Calu3 (cell line): Measurements from ENCODE around the gene LHFPL3. TPM values are rescaled to one million over a fixed set of nuclear protein-coding genes. Genes with fewer than 3 reads are reported as not detected.

ENCODE experiments used
- BruUV-seq: library from RNA; stranded (reverse); fragments of 400-500 nt; replicated peaks from 2 replicates; lab custom pipeline; 2021; lab: Mats Ljungman, UMichigan
- CTCF ChIA-PET: fragments of 300-600 bp; sonication (Branson Sonifier 250); formaldehyde crosslinking; loops from one replicate; lab custom pipeline; 2022; ENCODE audit warnings: antibody characterized with exemption; lab: Charles Lee
- DNase-seq: peaks from one replicate; pipeline ENCODE4 v3.0.0; 2022
- H3K27ac Mint-ChIP-seq: one replicate; pipeline ENCODE4 v1.8.0; 2022; ENCODE audit warnings: mixed read lengths; ENCODE audit not compliant: unreplicated experiment
- H3K27me3 Mint-ChIP-seq: one replicate; pipeline ENCODE4 v1.8.0; 2022; ENCODE audit warnings: mixed read lengths; ENCODE audit not compliant: unreplicated experiment
- H3K36me3 Mint-ChIP-seq: one replicate; pipeline ENCODE4 v1.8.0; 2022; ENCODE audit warnings: mild to moderate bottlenecking, moderate library complexity, mixed read lengths; ENCODE audit not compliant: insufficient read depth, unreplicated experiment
- H3K4me1 Mint-ChIP-seq: one replicate; pipeline ENCODE4 v1.8.0; 2022; ENCODE audit warnings: mild to moderate bottlenecking, low read depth, mixed read lengths; ENCODE audit not compliant: unreplicated experiment
- H3K4me3 Mint-ChIP-seq: one replicate; pipeline ENCODE4 v1.8.0; 2022; ENCODE audit warnings: mild to moderate bottlenecking, low read depth, moderate library complexity, mixed read lengths; ENCODE audit not compliant: unreplicated experiment
- H3K9me3 Mint-ChIP-seq: one replicate; pipeline ENCODE4 v1.8.0; 2022; ENCODE audit warnings: low read depth, mixed read lengths; ENCODE audit not compliant: unreplicated experiment
- CTCF ChIP-seq: fragments of 200-600 bp; IDR thresholded peaks from one replicate; pipeline ENCODE4 v1.8.0; 2022; ENCODE audit warnings: antibody characterized with exemption; ENCODE audit not compliant: unreplicated experiment
- intact Hi-C: fragments of 100-400 bp; cut with micrococcal nuclease; formaldehyde crosslinking; loops from one replicate; pipeline ENCODE4 v1.10.0; 2022; ENCODE audit not compliant: unreplicated experiment
- total RNA-seq: library from RNA; stranded (reverse); gene quantifications from 2 replicates; pipeline ENCODE4 v1.2.3, GENCODE V29; 2022

The LHFPL3 gene
- total RNA-seq, 1 experiment from 2014 or later = not detected

GRCh38 chr7:104296266-104296665, 32.1 kb upstream of the LHFPL3 start:
- DNase-seq = no peak
- no peaks in the 10 kb centered on the region for H3K4me1 Mint-ChIP-seq
- no TSS peak for BruUV-seq
- peaks cover 6% of the 10 kb centered on the region for H3K9me3 Mint-ChIP-seq
- H3K36me3 Mint-ChIP-seq = no peaks in the 10 kb centered on the region
- H3K4me3 Mint-ChIP-seq = no peak overlapping the region
- peaks cover 9% of the 10 kb centered on the region for H3K27me3 Mint-ChIP-seq
- CTCF ChIA-PET = interaction anchor here (0.7 kb wide), 1 partner anchor 64 kb away, joined by 6 read pairs; no protein-coding TSS in a partner anchor
- TF ChIP-seq CTCF = no peak
- H3K27ac Mint-ChIP-seq = no peak overlapping the region
- intact Hi-C loops = no loop called here

GRCh38 chr7:104296900-104297299, 31.5 kb upstream of the LHFPL3 start:
- H3K36me3 Mint-ChIP-seq = no peaks in the 10 kb centered on the region
- BruUV-seq = no TSS peak
- H3K4me1 Mint-ChIP-seq = no peaks in the 10 kb centered on the region
- no peak for DNase-seq
- no peak overlapping the region for H3K4me3 Mint-ChIP-seq
- TF ChIP-seq CTCF = no peak
- H3K27ac Mint-ChIP-seq = no peak overlapping the region
- H3K9me3 Mint-ChIP-seq = peaks cover 6% of the 10 kb centered on the region
- intact Hi-C loops = no loop called here
- H3K27me3 Mint-ChIP-seq = peaks cover 9% of the 10 kb centered on the region
- CTCF ChIA-PET = interaction anchor here (0.6 to 0.7 kb wide), 3 partner anchors 27 to 752 kb away, joined by 4 to 6 read pairs (median 4); no protein-coding TSS in a partner anchor

- Mint-ChIP-seq H3K36me3 (no peaks in the 10 kb centered on the region), H3K27me3 (peaks cover 6% of the 10 kb centered on the region), H3K4me1 (no peaks in the 10 kb centered on the region), H3K4me3 (no peak overlapping the region), H3K9me3 (peaks cover 6% of the 10 kb centered on the region), H3K27ac (no peak overlapping the region)
- CTCF ChIA-PET = no interaction called here
- intact Hi-C loops = no loop called here
- DNase-seq = no peak
- TF ChIP-seq CTCF = no peak
- no TSS peak for BruUV-seq
These were observed 29.1 kb upstream of the LHFPL3 start for GRCh38 chr7:104299323-104299722.

GRCh38 chr7:104299777-104300176, 28.6 kb upstream of the LHFPL3 start:
- no TSS peak for BruUV-seq
- CTCF ChIA-PET = no interaction called here
- peaks cover 5% of the 10 kb centered on the region for H3K9me3 Mint-ChIP-seq
- H3K27ac Mint-ChIP-seq = no peak overlapping the region
- no peaks in the 10 kb centered on the region for H3K36me3 Mint-ChIP-seq
- H3K4me3 Mint-ChIP-seq = no peak overlapping the region
- no peak for TF ChIP-seq CTCF
- H3K27me3 Mint-ChIP-seq = peaks cover 1% of the 10 kb centered on the region
- no peaks in the 10 kb centered on the region for H3K4me1 Mint-ChIP-seq
- intact Hi-C loops = no loop called here
- no peak for DNase-seq
